Gastrocnemius medialis (tissue), 4 donors: Measurements from ENCODE around the gene CD27.

Experiments
- POLR2A ChIP-seq, 2 donors: fragments of 450-650 bp; IDR thresholded peaks; one replicate each; pipeline ENCODE4 v1.6.1; 2017; ENCODE audit warnings: antibody characterized with exemption in 2 of 2, mild to moderate bottlenecking in 2 of 2, moderate library complexity in 2 of 2
- TF ChIP-seq, protein P1 (sequence below), 5 experiments: fragments of 450-650 bp in 3 of 5; fragments of 200-600 bp in 2 of 5; sonication (generic) in 2 of 5; IDR thresholded peaks in 4 of 5; conservative IDR thresholded peaks in 1 of 5; 1 replicate in 4 of 5; 2 replicates in 1 of 5; pipeline ENCODE4 v1.5.1; 2016 to 2019; ENCODE audit warnings: antibody characterized with exemption in 5 of 5, mild to moderate bottlenecking in 3 of 5, moderate library complexity in 3 of 5

DNA sequence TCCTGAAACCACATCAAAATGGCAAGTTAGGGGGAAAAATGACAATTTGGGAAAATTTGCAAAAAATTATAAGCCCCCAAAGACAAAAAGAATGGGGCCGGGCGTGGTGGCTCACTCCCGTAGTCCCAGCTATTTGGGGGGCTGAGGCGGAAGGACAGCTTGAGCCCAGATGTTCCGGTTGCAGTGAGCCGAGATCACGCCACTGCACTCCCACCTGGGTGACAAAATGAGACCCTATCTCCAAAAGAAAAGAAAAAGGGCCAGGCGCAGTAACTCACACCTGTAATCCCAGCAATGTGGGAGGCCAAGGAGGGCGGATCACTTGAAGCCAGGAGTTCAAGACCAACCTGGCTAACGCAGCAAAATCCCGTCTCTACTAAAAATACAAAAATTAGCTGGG is 27.7 kb downstream of the CD27 start:
- no peak for TF ChIP-seq POLR2A (IDR thresholded peaks at IDR 0.05)
- TF ChIP-seq, protein P1, sequence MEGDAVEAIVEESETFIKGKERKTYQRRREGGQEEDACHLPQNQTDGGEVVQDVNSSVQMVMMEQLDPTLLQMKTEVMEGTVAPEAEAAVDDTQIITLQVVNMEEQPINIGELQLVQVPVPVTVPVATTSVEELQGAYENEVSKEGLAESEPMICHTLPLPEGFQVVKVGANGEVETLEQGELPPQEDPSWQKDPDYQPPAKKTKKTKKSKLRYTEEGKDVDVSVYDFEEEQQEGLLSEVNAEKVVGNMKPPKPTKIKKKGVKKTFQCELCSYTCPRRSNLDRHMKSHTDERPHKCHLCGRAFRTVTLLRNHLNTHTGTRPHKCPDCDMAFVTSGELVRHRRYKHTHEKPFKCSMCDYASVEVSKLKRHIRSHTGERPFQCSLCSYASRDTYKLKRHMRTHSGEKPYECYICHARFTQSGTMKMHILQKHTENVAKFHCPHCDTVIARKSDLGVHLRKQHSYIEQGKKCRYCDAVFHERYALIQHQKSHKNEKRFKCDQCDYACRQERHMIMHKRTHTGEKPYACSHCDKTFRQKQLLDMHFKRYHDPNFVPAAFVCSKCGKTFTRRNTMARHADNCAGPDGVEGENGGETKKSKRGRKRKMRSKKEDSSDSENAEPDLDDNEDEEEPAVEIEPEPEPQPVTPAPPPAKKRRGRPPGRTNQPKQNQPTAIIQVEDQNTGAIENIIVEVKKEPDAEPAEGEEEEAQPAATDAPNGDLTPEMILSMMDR (IDR thresholded peaks at IDR 0.05 in 4 of 5, conservative IDR thresholded peaks at IDR 0.05 in 1 of 5) = no peak
